IgD-negative memory B cell (primary cell): ENCODE measurements around the gene MTMR6. TPM values are rescaled to one million over a fixed set of nuclear protein-coding genes. Genes with fewer than 3 reads are reported as not detected.

Source experiments
- H3K27ac Mint-ChIP-seq, 3 donors: one replicate each; pipeline ENCODE4 v1.8.0; 2020 to 2022; ENCODE audit warnings: mild to moderate bottlenecking in 3 of 3, mixed read lengths in 3 of 3, moderate library complexity in 1 of 3
- H3K27me3 Mint-ChIP-seq: one replicate; pipeline ENCODE4 v1.8.0; 2021; ENCODE audit warnings: mixed read lengths
- H3K36me3 Mint-ChIP-seq: one replicate; pipeline ENCODE4 v1.8.0; 2020; ENCODE audit warnings: mild to moderate bottlenecking, mixed read lengths
- H3K4me1 Mint-ChIP-seq, 3 donors: one replicate each; pipeline ENCODE4 v1.8.0; 2020 to 2022; ENCODE audit warnings: mixed read lengths in 3 of 3, mild to moderate bottlenecking in 1 of 3
- H3K4me3 Mint-ChIP-seq, 4 donors: one replicate each; pipeline ENCODE4 v1.8.0; 2020 to 2022; ENCODE audit warnings: mild to moderate bottlenecking in 4 of 4, mixed read lengths in 4 of 4, moderate library complexity in 3 of 4
- H3K9me3 Mint-ChIP-seq, 3 donors: one replicate each; pipeline ENCODE4 v1.8.0; 2020 to 2021; ENCODE audit warnings: mixed read lengths in 3 of 3, mild to moderate bottlenecking in 1 of 3
- polyA plus RNA-seq: library from polyadenylated mRNA; unstranded; fragments of 300-500 nt; fragmentation: Illumina TruSeq; gene quantifications from one replicate; pipeline ENCODE4 v1.2.3, GENCODE V29; 2021

MTMR6 gene
- polyA plus RNA-seq, 1 donor from 2014 or later, result 10.0 TPM

DNA sequence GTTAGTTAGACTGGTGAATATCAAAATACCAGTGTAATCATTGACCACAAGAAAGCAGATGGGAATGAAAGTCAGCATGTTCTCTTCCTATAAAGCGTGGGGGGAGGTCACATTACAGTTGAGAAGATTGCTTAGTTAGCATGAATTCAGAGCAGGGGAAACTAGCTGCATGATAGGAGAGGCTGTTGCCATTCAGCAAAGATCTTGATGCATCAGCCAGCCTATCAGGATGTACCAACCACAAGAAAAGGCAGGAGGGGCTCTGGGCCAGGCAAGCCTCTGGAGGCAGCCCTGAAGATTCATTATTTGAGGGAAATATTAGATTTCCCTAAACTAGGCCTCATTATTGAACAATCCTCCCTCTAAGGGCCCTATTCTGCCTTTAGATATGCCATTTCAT is 5.0 kb upstream of the MTMR6 start:
- H3K36me3 Mint-ChIP-seq, result peaks cover 2% of the 10 kb centered on the region
- no peak overlapping the region for H3K4me3 Mint-ChIP-seq
- no peak overlapping the region for H3K27ac Mint-ChIP-seq
- peaks cover 20% of the 10 kb centered on the region for H3K27me3 Mint-ChIP-seq
- H3K4me1 Mint-ChIP-seq, result peaks cover 2 to 6% (median 2%) of the 10 kb centered on the region in 3 donors
- no peaks in the 10 kb centered on the region for H3K9me3 Mint-ChIP-seq

DNA sequence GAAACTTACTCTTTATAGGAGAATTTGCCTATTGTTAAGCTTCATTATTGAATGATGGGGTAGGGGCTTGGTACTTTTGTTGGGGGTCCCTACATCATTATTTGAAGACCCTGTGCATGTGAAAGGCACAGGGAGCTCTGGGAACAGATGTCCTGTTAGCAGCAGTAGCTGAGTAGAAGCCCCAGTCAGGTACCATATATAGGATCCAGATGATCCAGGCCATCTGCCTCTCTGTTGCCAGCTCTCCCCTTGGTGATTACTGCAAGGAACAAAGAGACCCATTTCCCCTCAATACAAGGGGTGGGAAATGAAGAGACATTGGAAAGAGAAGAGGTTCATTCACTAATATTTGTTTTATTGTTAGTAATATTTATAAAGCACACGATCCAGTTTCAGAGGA is 4.4 kb upstream of the MTMR6 start:
- Mint-ChIP-seq H3K4me1 (peaks cover 2 to 9% (median 3%) of the 10 kb centered on the region in 3 donors), H3K27ac (peak overlapping the region in 1 of 3 donors; percentile 46), H3K4me3 (no peak overlapping the region), H3K9me3 (no peaks in the 10 kb centered on the region), H3K36me3 (peaks cover 2% of the 10 kb centered on the region), H3K27me3 (peaks cover 18% of the 10 kb centered on the region)

GRCh38 chr13:25288966-25289365 is 1.7 kb upstream of the MTMR6 start:
- H3K4me3 Mint-ChIP-seq, result peak overlapping the region in 1 of 4 donors; percentile 81
- H3K36me3 Mint-ChIP-seq, result peaks cover 2% of the 10 kb centered on the region
- peaks cover 14 to 17% (median 15%) of the 10 kb centered on the region in 3 donors for H3K4me1 Mint-ChIP-seq
- peak overlapping the region in 1 of 3 donors; percentile 84 for H3K27ac Mint-ChIP-seq
- H3K27me3 Mint-ChIP-seq, result peaks cover 9% of the 10 kb centered on the region
- no peaks in the 10 kb centered on the region for H3K9me3 Mint-ChIP-seq

- Mint-ChIP-seq H3K36me3 (peaks cover 5% of the 10 kb centered on the region), H3K4me3 (peak overlapping the region; percentile 89 to 98 (median 94)), H3K27ac (peak overlapping the region; percentile 97 to 99 (median 98)), H3K9me3 (no peaks in the 10 kb centered on the region), H3K27me3 (peaks cover 7% of the 10 kb centered on the region), H3K4me1 (peaks cover 25 to 34% (median 32%) of the 10 kb centered on the region in 3 donors)
Observed at GRCh38 chr13:25286308-25286968, 850 bp downstream of the MTMR6 start.

DNA sequence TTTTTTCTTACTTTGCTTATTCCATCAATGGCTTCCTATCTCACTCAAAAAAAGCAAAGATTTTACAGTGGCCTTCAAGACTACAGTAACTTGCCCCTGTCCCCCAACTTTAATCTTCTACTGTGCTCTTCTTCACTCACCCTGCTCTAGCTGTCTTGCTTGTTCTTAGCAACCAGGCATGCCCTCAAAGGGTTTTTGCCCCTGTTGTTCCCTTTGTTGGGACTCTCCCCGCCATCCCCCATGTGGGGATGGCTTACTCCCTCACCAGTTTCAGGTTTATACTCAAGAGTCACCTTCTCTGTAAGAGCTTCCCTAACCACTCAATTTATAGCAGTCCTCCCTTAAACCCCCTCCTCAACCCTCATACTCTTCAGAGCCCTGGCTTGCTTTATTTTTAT is 5.4 kb downstream of the MTMR6 start:
- no peaks in the 10 kb centered on the region for H3K9me3 Mint-ChIP-seq
- peak overlapping the region in 2 of 4 donors; percentile 34 to 68 for H3K4me3 Mint-ChIP-seq
- H3K27ac Mint-ChIP-seq, result peak overlapping the region; percentile 5 to 87 (median 80)
- peaks cover 5% of the 10 kb centered on the region for H3K36me3 Mint-ChIP-seq
- H3K27me3 Mint-ChIP-seq, result no peaks in the 10 kb centered on the region
- H3K4me1 Mint-ChIP-seq, result peaks cover 33 to 54% (median 53%) of the 10 kb centered on the region in 3 donors

- Mint-ChIP-seq H3K27ac (peak overlapping the region; percentile 59 to 87 (median 80)), H3K4me1 (peaks cover 30 to 58% (median 55%) of the 10 kb centered on the region in 3 donors), H3K36me3 (peaks cover 5% of the 10 kb centered on the region), H3K9me3 (no peaks in the 10 kb centered on the region), H3K4me3 (peak overlapping the region in 3 of 4 donors; percentile 21 to 68 (median 34)), H3K27me3 (no peaks in the 10 kb centered on the region)
Observed at GRCh38 chr13:25281193-25281934, 5.9 kb downstream of the MTMR6 start.

GRCh38 chr13:25280396-25280795 is 6.9 kb downstream of the MTMR6 start:
- Mint-ChIP-seq H3K36me3 (peaks cover 8% of the 10 kb centered on the region), H3K27ac (peak overlapping the region in 1 of 3 donors; percentile 59), H3K4me1 (peaks cover 23 to 57% (median 52%) of the 10 kb centered on the region in 3 donors), H3K4me3 (peak overlapping the region in 2 of 4 donors; percentile 42 to 68), H3K9me3 (no peaks in the 10 kb centered on the region), H3K27me3 (no peaks in the 10 kb centered on the region)

GRCh38 chr13:25276748-25277147 is 10.5 kb downstream of the MTMR6 start:
- no peaks in the 10 kb centered on the region for H3K9me3 Mint-ChIP-seq
- peaks cover 5% of the 10 kb centered on the region for H3K36me3 Mint-ChIP-seq
- H3K4me1 Mint-ChIP-seq, result peaks cover 15 to 43% (median 33%) of the 10 kb centered on the region in 3 donors
- peak overlapping the region in 1 of 3 donors; percentile 73 for H3K27ac Mint-ChIP-seq
- H3K27me3 Mint-ChIP-seq, result no peaks in the 10 kb centered on the region
- H3K4me3 Mint-ChIP-seq, result no peak overlapping the region

- H3K9me3 Mint-ChIP-seq, result no peaks in the 10 kb centered on the region
- H3K27me3 Mint-ChIP-seq, result no peaks in the 10 kb centered on the region
- peaks cover 0 to 5% (median 0%) of the 10 kb centered on the region in 3 donors for H3K4me1 Mint-ChIP-seq
- H3K4me3 Mint-ChIP-seq, result no peak overlapping the region
- peaks cover 2% of the 10 kb centered on the region for H3K36me3 Mint-ChIP-seq
- H3K27ac Mint-ChIP-seq, result no peak overlapping the region
Observed at GRCh38 chr13:25268561-25268960, 18.7 kb downstream of the MTMR6 start.

- H3K36me3 Mint-ChIP-seq, result peaks cover 2% of the 10 kb centered on the region
- H3K9me3 Mint-ChIP-seq, result no peaks in the 10 kb centered on the region
- H3K4me1 Mint-ChIP-seq, result peaks cover 0 to 5% (median 0%) of the 10 kb centered on the region in 3 donors
- H3K27ac Mint-ChIP-seq, result no peak overlapping the region
- H3K27me3 Mint-ChIP-seq, result no peaks in the 10 kb centered on the region
- no peak overlapping the region for H3K4me3 Mint-ChIP-seq
Observed at GRCh38 chr13:25267715-25268114, 19.6 kb downstream of the MTMR6 start.

DNA sequence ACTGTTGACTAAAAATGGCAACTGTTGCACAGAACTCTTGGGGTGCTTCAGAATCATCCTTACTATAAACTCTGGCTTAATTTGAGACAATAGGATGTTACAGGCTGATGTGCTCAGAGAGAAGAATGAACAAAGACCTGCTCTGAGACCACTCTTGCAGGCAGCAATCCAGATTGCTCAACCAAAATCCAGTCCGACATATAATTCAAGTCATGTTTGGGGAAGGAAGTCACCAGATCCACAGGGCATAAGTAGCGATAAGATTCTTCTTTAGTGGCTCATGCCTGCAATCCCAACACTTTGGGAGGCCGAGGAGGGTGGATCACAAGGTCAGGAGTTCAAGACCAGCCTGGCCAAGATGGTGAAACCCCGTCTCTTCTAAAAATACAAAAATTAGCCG is 20.6 kb downstream of the MTMR6 start:
- H3K4me1 Mint-ChIP-seq, result peaks cover 0 to 5% (median 0%) of the 10 kb centered on the region in 3 donors
- H3K27me3 Mint-ChIP-seq, result no peaks in the 10 kb centered on the region
- H3K4me3 Mint-ChIP-seq, result no peak overlapping the region
- H3K27ac Mint-ChIP-seq, result no peak overlapping the region
- H3K36me3 Mint-ChIP-seq, result peaks cover 2% of the 10 kb centered on the region
- no peaks in the 10 kb centered on the region for H3K9me3 Mint-ChIP-seq

DNA sequence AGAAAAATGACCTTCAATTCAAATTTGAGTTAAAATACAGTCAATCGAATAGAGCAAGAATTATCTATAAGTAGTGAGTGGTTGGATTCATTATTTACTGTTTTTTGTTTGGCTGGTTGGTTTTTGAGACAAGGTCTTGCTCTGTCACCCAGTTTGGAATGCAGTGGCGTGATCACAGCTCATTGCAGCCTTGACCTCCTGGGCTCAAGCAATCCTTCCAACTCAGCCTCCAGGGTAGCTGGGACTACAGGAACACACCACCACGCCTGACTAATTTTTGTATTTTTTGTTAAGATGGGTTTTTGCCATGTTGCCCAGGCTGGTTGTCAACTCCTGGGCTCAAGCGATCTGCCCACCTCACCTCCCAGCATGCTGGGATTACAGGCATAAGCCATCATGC is 25.0 kb downstream of the MTMR6 start:
- no peak overlapping the region for H3K27ac Mint-ChIP-seq
- peaks cover 4% of the 10 kb centered on the region for H3K36me3 Mint-ChIP-seq
- peaks cover 0 to 3% (median 0%) of the 10 kb centered on the region in 3 donors for H3K4me1 Mint-ChIP-seq
- H3K4me3 Mint-ChIP-seq, result no peak overlapping the region
- no peaks in the 10 kb centered on the region for H3K9me3 Mint-ChIP-seq
- H3K27me3 Mint-ChIP-seq, result no peaks in the 10 kb centered on the region

DNA sequence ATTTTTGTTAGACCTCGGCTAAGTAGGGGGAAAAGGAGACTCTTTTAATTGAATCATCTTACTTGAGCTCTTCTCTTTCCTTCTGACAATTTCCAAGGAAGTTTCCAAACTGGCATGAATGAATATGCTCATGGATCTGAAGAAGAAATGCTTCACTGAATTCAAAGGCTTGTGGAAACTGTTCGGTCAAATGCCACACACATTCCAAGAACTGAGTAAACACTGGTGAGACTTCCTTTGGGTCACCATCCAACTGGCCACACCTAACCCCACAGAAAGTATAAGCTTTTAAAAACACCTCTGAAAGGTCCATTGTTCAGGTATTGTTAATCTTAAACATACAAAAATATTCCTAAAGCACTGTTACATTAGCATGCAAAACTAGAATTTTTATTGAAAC is 33.6 kb downstream of the MTMR6 start:
- no peak overlapping the region for H3K27ac Mint-ChIP-seq
- H3K4me3 Mint-ChIP-seq, result no peak overlapping the region
- no peaks in the 10 kb centered on the region for H3K27me3 Mint-ChIP-seq
- H3K9me3 Mint-ChIP-seq, result no peaks in the 10 kb centered on the region
- H3K4me1 Mint-ChIP-seq, result peaks cover 3 to 5% (median 3%) of the 10 kb centered on the region in 3 donors
- peaks cover 9% of the 10 kb centered on the region for H3K36me3 Mint-ChIP-seq

- Mint-ChIP-seq H3K4me1 (peaks cover 11 to 13% (median 11%) of the 10 kb centered on the region in 3 donors), H3K36me3 (peaks cover 9% of the 10 kb centered on the region), H3K9me3 (no peaks in the 10 kb centered on the region), H3K27ac (no peak overlapping the region), H3K4me3 (no peak overlapping the region), H3K27me3 (no peaks in the 10 kb centered on the region)
Observed at GRCh38 chr13:25252752-25253151, 34.5 kb downstream of the MTMR6 start.

GRCh38 chr13:25252225-25252624 is 35.1 kb downstream of the MTMR6 start:
- Mint-ChIP-seq H3K27ac (peak overlapping the region in 1 of 3 donors; percentile 3), H3K27me3 (no peaks in the 10 kb centered on the region), H3K4me1 (peaks cover 13 to 16% (median 15%) of the 10 kb centered on the region in 3 donors), H3K9me3 (no peaks in the 10 kb centered on the region), H3K36me3 (peaks cover 9% of the 10 kb centered on the region), H3K4me3 (peak overlapping the region in 1 of 4 donors; percentile 7)
